A549 (cell line): ENCODE results near the gene F5. TPM values are rescaled to one million over a fixed set of nuclear protein-coding genes. Genes with fewer than 3 reads are reported as not detected.

Source experiments
- BHLHE40 ChIP-seq: IDR thresholded peaks from 2 replicates; pipeline ENCODE4 v1.6.1; 2012; ENCODE audit warnings: low read depth, low read length, inconsistent platforms
- CHD2 ChIP-seq: fragments of 150-350 bp; IDR thresholded peaks from 2 replicates; pipeline ENCODE4 v1.6.1; 2014; ENCODE audit warnings: low read length; ENCODE audit not compliant: partially characterized antibody
- CHD4 ChIP-seq: fragments of 200-600 bp; sonication (generic); IDR thresholded peaks from 2 replicates; pipeline ENCODE4 v1.6.1; 2016; ENCODE audit warnings: antibody characterized with exemption, mild to moderate bottlenecking, borderline replicate concordance
- CTCF ChIP-seq: fragments of >200 bp; sonication (Bioruptor Twin); formaldehyde crosslinking; IDR thresholded peaks from 3 replicates; pipeline ENCODE4 v1.5.1; 2016
- EHF ChIP-seq: fragments of 250-450 bp; sonication (Bioruptor Pico); IDR thresholded peaks from 2 replicates; pipeline ENCODE4 v1.5.0; 2020; ENCODE audit warnings: mild to moderate bottlenecking
- EHMT2 ChIP-seq: fragments of 200-600 bp; sonication (generic); IDR thresholded peaks from 2 replicates; pipeline ENCODE4 v1.6.1; 2016; ENCODE audit warnings: antibody characterized with exemption, low read depth, mild to moderate bottlenecking, moderate library complexity
- ELK1 ChIP-seq: fragments of 150-350 bp; IDR thresholded peaks from 2 replicates; pipeline ENCODE4 v1.6.1; 2014; ENCODE audit warnings: low read depth, mild to moderate bottlenecking, low read length
- FOSL2 ChIP-seq, 2 experiments: fragments of 450-650 bp in 1 of 2; fragments of >200 bp in 1 of 2; sonication (Bioruptor Twin) in 1 of 2; formaldehyde crosslinking; IDR thresholded peaks; 2 replicates each; pipeline versions ENCODE4 v1.5.0 to v1.6.1; 2016 to 2020; ENCODE audit warnings: mild to moderate bottlenecking in 1 of 2, moderate library complexity in 1 of 2
- HES2 ChIP-seq: fragments of >200 bp; sonication (Bioruptor Twin); formaldehyde crosslinking; IDR thresholded peaks from 2 replicates; pipeline ENCODE4 v1.6.1; 2016
- HEYL ChIP-seq: fragments of 250-450 bp; sonication (Bioruptor Pico); IDR thresholded peaks from 2 replicates; pipeline ENCODE4 v1.8.0; 2021; ENCODE audit warnings: mild to moderate bottlenecking, moderate library complexity
- HMGXB4 ChIP-seq: fragments of 250-450 bp; sonication (Bioruptor Pico); IDR thresholded peaks from 2 replicates; pipeline ENCODE4 v1.5.0; 2021; ENCODE audit warnings: mild to moderate bottlenecking, moderate library complexity, borderline replicate concordance
- HOXA7 ChIP-seq: fragments of 250-450 bp; sonication (Bioruptor Pico); IDR thresholded peaks from 2 replicates; pipeline ENCODE4 v1.5.0; 2020; ENCODE audit warnings: mild to moderate bottlenecking, moderate library complexity
- HOXB5 ChIP-seq: fragments of 250-450 bp; sonication (Bioruptor Pico); IDR thresholded peaks from 2 replicates; pipeline ENCODE4 v1.5.0; 2020; ENCODE audit warnings: mild to moderate bottlenecking, moderate library complexity
- JUN ChIP-seq, 2 experiments: fragments of >200 bp; sonication (Bioruptor Twin); formaldehyde crosslinking; IDR thresholded peaks; 2 replicates in 1 of 2; 3 replicates in 1 of 2; pipeline ENCODE4 v1.6.1; 2016 to 2017
- JUNB ChIP-seq: fragments of >200 bp; sonication (Bioruptor Twin); formaldehyde crosslinking; IDR thresholded peaks from 2 replicates; pipeline ENCODE4 v1.6.1; 2016
- KDM1A ChIP-seq: fragments of 200-600 bp; sonication (generic); IDR thresholded peaks from 2 replicates; pipeline ENCODE4 v1.6.1; 2016; ENCODE audit warnings: low read depth, mild to moderate bottlenecking
- KDM5A ChIP-seq: fragments of 200-600 bp; sonication (generic); IDR thresholded peaks from 2 replicates; pipeline ENCODE4 v1.6.1; 2016; ENCODE audit warnings: antibody characterized with exemption, mild to moderate bottlenecking
- MAX ChIP-seq: IDR thresholded peaks from 2 replicates; pipeline ENCODE4 v1.6.1; 2012
- MAZ ChIP-seq: fragments of 150-350 bp; IDR thresholded peaks from 2 replicates; pipeline ENCODE4 v1.6.1; 2014; ENCODE audit warnings: antibody characterized with exemption, low read depth, low read length, borderline replicate concordance
- MYC ChIP-seq: IDR thresholded peaks from 2 replicates; pipeline ENCODE4 v1.6.1; 2012; ENCODE audit warnings: mild to moderate bottlenecking, inconsistent platforms, low read length, improper control_type of control experiment, borderline replicate concordance
- NFE2L2 ChIP-seq: fragments of 150-350 bp; conservative IDR thresholded peaks from 2 replicates; pipeline ENCODE4 v1.6.1; 2014; ENCODE audit warnings: low read length
- NPAS2 ChIP-seq: fragments of 250-450 bp; sonication (Bioruptor Pico); IDR thresholded peaks from 2 replicates; pipeline ENCODE4 v1.8.0; 2022; ENCODE audit warnings: mild to moderate bottlenecking, moderate library complexity, borderline replicate concordance
- NR3C1 ChIP-seq: fragments of >200 bp; sonication (Bioruptor Twin); formaldehyde crosslinking; IDR thresholded peaks from 3 replicates; pipeline ENCODE4 v1.6.1; 2017
- PBX3 ChIP-seq: IDR thresholded peaks from 2 replicates; pipeline ENCODE4 v1.6.1; 2012
- PHF8 ChIP-seq: fragments of 200-600 bp; sonication (generic); IDR thresholded peaks from 2 replicates; pipeline ENCODE4 v1.6.1; 2016; ENCODE audit warnings: low read depth, mild to moderate bottlenecking, antibody characterized with exemption, moderate library complexity, borderline replicate concordance
- POLR2A ChIP-seq: IDR thresholded peaks from 2 replicates; pipeline ENCODE4 v1.6.1; 2012; ENCODE audit warnings: mild to moderate bottlenecking, low read length
- POLR2AphosphoS2 ChIP-seq: conservative IDR thresholded peaks from 2 replicates; pipeline ENCODE4 v1.6.1; 2012; ENCODE audit warnings: low read length, improper control_type of control experiment, inconsistent platforms
- RAD21 ChIP-seq, 2 experiments: fragments of >200 bp in 1 of 2; sonication (Bioruptor Twin) in 1 of 2; formaldehyde crosslinking in 1 of 2; IDR thresholded peaks in 1 of 2; conservative IDR thresholded peaks in 1 of 2; 2 replicates in 1 of 2; 3 replicates in 1 of 2; pipeline ENCODE4 v1.6.1; 2012 to 2018; ENCODE audit warnings: inconsistent platforms in 1 of 2
- RNF2 ChIP-seq: fragments of 200-600 bp; sonication (generic); IDR thresholded peaks from 2 replicates; pipeline ENCODE4 v1.6.1; 2016; ENCODE audit warnings: low read depth, mild to moderate bottlenecking, antibody characterized with exemption, moderate library complexity, borderline replicate concordance
- SMC3 ChIP-seq: fragments of >200 bp; sonication (Bioruptor Twin); formaldehyde crosslinking; IDR thresholded peaks from 3 replicates; pipeline ENCODE4 v1.6.1; 2018; ENCODE audit warnings: inconsistent platforms
- SREBF2 ChIP-seq: fragments of 450-650 bp; IDR thresholded peaks from 2 replicates; pipeline ENCODE4 v1.6.1; 2014; ENCODE audit warnings: mild to moderate bottlenecking, moderate library complexity
- TFCP2L1 ChIP-seq: fragments of 250-450 bp; sonication (Bioruptor Pico); IDR thresholded peaks from 2 replicates; pipeline ENCODE4 v1.5.0; 2021; ENCODE audit warnings: mild to moderate bottlenecking
- TP53 ChIP-seq: fragments of 250-450 bp; sonication (Bioruptor Pico); IDR thresholded peaks from 2 replicates; pipeline ENCODE4 v1.5.0; 2021; ENCODE audit warnings: mild to moderate bottlenecking, moderate library complexity
- ZC3H11A ChIP-seq: fragments of 450-650 bp; IDR thresholded peaks from 2 replicates; pipeline ENCODE4 v1.6.1; 2014; ENCODE audit warnings: antibody characterized with exemption, mild to moderate bottlenecking
- ZFP36 ChIP-seq: fragments of 450-650 bp; IDR thresholded peaks from 2 replicates; pipeline ENCODE4 v1.6.1; 2014; ENCODE audit warnings: borderline replicate concordance; ENCODE audit not compliant: partially characterized antibody
- ZNF302 ChIP-seq: fragments of 250-450 bp; sonication (Bioruptor Pico); IDR thresholded peaks from 2 replicates; pipeline ENCODE4 v1.9.0; 2021; ENCODE audit warnings: inconsistent platforms, mild to moderate bottlenecking, moderate library complexity
- ZSCAN20 ChIP-seq: fragments of 250-450 bp; sonication (Bioruptor Pico); IDR thresholded peaks from 2 replicates; pipeline ENCODE4 v1.8.0; 2022; ENCODE audit warnings: mild to moderate bottlenecking, moderate library complexity
- polyA plus RNA-seq, 4 experiments: library from polyadenylated mRNA; depleted of rRNA in 3 of 4; stranded (reverse); fragments of >200 nt; fragmentation: RNase III in 1 of 4; extraction: RNeasy Plus Mini Kit Qiagen cat#74134 plus additional on column Dnase treatment in 1 of 4; gene quantifications; 2 replicates in 3 of 4; 3 replicates in 1 of 4; pipeline ENCODE4 v1.2.3, GENCODE V29; 2011 to 2017

F5 gene
- polyA plus RNA-seq, 2 of the 4 experiments (the other 2 are of a cell fraction): 0.04 to 0.36 TPM

- no peak for TF ChIP-seq ZSCAN20
- TF ChIP-seq CHD2: no peak
- TF ChIP-seq SMC3: no peak
- TF ChIP-seq JUN (IDR thresholded peaks at IDR 0.05): peak; percentile 33 to 64; a peak in 3 of 5 replicates
- no peak for TF ChIP-seq HES2
- TF ChIP-seq HEYL: no peak
- peak; percentile 71 for TF ChIP-seq POLR2A
- TF ChIP-seq TFCP2L1 (CRISPR knock-in tag): no peak
- TF ChIP-seq RNF2: peak; percentile 27; the same call in 1 of the 2 replicates
- no peak for TF ChIP-seq CHD4
- no peak for TF ChIP-seq ZFP36
- no peak for TF ChIP-seq CTCF
- no peak for TF ChIP-seq ZC3H11A
- peak; percentile 77 for TF ChIP-seq PBX3
- no peak for TF ChIP-seq HMGXB4 (CRISPR knock-in tag)
- TF ChIP-seq ZNF302 (CRISPR knock-in tag): no peak
- TF ChIP-seq HOXB5: no peak
- TF ChIP-seq FOSL2 (IDR thresholded peaks at IDR 0.05): no peak
- 0 out of 2 replicates have a peak, but pooled peaks have one; percentile 2 for TF ChIP-seq FOSL2 (CRISPR knock-in tag; IDR thresholded peaks at IDR 0.05)
- no peak for TF ChIP-seq EHMT2
- peak; percentile 89 for TF ChIP-seq MAX
- TF ChIP-seq MYC: peak; percentile 67; the same call in 1 of the 2 replicates
- no peak for TF ChIP-seq BHLHE40
- TF ChIP-seq POLR2AphosphoS2: no peak
- TF ChIP-seq TP53 (CRISPR knock-in tag): no peak
- TF ChIP-seq PHF8: peak; percentile 66
- no peak for TF ChIP-seq NPAS2 (CRISPR knock-in tag)
- TF ChIP-seq JUNB: no peak
- TF ChIP-seq KDM5A: no peak
- TF ChIP-seq MAZ: no peak
- TF ChIP-seq NR3C1: no peak
- no peak for TF ChIP-seq ELK1
- TF ChIP-seq SREBF2: no peak
- no peak for TF ChIP-seq HOXA7
- no peak for TF ChIP-seq NFE2L2
- no peak for TF ChIP-seq EHF (CRISPR knock-in tag)
- TF ChIP-seq RAD21 (conservative IDR thresholded peaks at IDR 0.05 in 1 of 2, IDR thresholded peaks at IDR 0.05 in 1 of 2): peak; percentile 21 to 37; a peak in 2 of 5 replicates
- no peak for TF ChIP-seq KDM1A
These were observed 100.6 kb downstream of the F5 start, which contains the start of gene SLC19A2 (continued) for GRCh38 chr1:169485431-169486280.
